IPS DF 4.7 (cell line): Measurements from ENCODE around the gene TMEM185B.
"Not testable (repeated sequence)": the region's sequence is repeated elsewhere in the genome, so short reads cannot be mapped to it uniquely, and the experiment has no call there.

Experiments
- DNase-seq: peaks from one replicate; pipeline ENCODE4 v3.0.0-alpha.2; 2013; ENCODE audit warnings: low spot score; ENCODE audit errors: extremely low read depth

The TMEM185B gene

DNA sequence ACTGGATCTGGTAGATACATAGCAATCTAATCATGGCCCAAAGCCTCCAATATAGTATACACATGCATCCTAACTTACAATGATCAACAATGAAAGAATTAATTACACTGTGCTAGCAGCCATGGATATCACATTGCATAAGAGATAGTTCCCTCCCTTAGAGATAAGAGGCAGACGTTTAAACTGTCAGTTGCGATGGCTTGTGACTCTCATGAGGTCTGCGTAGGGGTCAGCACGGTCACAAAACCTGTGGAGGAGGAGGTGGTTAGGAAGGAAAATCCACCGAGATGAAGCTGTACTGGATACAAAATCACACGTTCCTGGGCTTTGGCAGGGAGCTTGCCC lies 28.7 kb upstream of the TMEM185B start:
- DNase-seq, result no peak

DNA sequence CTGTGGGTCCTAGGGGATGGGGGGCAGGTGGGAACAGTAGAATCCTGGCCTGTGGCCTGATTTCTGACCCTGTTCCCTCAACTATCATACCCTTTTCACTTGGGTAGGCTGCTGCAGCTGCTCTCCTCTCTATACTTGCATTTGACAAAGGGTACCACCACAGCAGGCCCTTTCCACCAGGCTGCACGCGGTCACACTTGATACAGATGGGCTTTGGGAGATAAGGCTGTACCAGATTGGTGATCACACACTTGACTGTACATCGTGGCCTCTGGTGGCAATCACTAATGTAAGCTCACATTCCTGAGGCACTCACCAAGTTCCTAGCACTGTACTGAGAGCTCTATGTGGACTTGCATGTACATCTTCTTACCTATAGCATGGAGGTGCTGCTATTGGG lies 27.9 kb upstream of the TMEM185B start:
- DNase-seq, result no peak

DNA sequence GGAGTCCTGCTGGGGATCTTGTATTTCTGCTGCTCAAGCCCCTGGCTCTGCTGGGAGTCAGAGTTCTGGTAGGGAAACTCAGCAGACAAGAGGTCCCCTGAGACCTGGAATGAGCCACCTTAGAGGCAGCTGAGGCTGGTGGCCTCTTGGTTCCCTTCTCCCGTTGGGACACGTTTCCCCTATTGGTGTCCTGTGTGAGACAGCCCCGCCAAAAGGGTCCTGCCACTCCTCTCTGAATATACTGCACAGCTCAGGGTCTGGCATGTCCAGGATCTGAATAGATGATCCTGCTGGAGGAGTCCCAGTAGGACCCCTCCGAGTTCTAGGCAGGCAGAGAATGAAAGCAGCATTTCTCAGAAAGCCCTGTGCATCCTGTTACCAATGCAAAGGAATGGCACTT lies 27.4 kb upstream of the TMEM185B start:
- no peak for DNase-seq

DNA sequence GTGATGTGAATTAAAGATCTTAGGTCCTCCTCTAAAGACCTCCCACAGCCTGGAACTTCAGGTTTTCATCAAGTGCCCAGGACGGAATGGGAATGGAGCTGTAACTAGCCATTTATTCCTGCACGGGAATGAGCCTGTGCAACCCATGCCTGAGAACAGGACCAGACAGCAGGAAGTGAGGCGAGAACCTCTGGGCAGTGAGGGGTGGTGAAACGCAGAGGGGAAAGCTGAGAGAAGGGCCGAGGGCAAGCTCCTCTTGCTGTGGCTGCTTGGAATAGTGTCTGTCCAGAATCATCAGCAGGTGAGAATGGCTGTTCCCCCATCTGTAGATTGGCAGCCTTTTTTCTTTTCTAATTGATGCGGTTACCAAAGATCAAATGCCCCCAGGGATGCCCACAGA lies 24.7 kb upstream of the TMEM185B start:
- no peak for DNase-seq

DNA sequence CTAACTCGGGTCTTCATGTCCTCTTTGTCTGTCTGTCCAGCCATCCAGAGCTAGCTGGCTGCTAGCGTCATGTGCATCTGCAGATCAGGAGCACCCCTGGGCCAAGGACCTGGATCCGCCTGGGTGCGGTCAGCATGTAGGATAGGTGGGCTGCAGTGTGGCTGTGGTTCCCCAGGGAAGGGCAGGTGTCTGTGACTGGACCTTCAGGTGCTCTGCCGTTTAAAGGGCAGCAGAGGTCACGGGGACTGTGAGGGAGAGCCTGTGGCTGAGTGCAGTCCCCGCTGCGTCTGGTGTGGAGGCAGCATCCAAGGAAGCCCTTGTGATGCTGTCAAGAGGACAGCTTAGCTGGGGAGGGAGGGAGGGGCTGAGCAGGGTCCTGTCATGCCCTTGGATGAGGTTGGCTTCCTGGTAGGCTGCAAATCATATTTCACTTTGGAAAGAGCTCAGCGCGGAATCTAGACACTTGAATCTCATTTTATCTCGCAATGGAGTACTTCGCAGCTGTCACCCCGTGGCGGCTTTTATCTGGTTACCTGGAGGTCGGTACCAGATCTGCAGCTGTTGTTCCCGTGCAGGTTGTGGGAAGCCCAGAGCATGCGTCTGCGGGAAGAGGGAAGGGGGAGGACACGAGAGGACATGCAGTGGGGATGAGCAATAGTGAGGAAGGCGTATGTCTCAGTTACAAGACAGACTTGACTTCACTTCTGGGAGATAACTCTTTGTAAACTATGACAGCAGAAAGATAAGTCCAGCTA lies 23.5 kb upstream of the TMEM185B start:
- DNase-seq, result no peak

DNA sequence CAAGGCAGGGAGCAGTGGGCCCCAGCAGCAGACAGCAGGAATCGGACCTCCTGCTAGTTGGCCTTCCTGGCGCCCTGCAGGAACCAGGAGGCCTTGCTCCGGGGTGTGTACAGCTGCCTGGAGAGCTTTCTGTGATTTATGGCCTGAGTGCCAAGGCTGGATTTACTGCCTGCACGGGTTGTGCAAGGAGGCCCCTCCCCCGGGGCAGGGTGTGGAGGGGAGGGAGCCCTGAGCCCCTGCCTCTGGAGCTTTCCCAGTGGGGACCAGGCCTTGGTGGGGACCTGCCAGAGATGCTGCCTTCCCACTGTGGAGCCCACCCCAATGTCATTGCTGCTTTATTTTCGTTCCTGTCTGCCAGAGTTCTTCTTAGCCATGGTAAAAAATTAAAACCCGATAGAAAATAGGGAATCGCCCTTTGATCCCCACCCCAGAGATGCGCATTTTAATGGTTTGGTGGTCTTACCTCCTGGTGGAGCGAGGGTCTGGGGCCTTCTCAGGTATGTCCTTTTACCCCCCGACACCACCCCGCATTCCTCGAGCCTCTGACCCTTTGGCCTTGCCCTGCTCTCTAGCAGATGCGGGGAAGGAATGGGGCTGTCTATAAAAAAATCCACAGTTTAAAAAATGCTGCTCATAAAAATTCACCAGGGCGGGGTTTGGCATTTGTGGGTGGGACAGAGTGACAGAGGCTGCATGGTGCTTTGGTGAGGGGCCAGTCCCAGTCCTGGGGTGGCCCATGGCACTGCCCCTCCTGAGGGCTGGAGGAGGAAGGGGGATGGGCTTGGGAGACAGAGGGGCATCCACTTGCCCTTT lies 22.5 kb upstream of the TMEM185B start:
- no peak for DNase-seq

DNA sequence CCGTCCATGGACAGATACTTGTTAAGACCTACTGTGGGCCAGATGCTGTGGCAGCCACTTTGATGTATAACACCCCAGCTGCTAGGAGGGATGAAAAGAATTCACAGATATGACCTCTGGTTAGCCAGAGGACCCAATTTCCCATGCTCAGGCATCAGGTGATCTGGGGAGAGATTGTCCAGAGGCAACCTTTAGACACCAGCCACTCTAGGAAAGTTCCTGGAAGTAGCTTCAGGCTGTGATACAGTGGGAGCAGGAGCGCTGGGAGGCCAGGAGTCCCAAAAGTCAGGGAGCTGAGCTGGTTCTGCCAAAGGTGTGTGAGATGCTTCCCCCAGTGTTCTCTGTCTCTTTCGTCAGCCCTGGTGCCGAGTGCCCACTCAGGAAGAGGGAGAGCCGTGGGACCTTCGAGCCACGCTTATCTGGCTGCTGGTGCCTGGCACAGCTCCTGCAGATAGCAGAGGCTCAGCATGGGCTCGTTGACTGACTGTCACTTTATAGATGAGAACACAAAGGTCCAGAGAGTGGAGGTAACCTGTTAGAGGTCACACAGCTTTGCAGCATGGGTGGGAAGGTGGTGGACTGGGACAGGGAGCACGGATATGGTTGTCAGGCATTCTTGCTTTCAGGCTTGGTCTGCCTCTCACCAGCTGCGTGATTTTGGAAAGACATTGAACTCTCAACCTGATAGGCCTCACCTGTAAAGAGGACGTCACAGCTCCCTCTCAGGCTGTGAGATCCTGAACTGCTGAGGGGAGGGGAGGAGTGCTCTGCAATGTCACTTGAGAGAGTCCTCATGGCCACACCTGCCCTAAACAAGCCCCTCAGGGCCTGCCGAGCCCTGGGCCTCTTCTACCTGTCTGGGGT lies 21.7 kb upstream of the TMEM185B start:
- DNase-seq, result no peak

DNA sequence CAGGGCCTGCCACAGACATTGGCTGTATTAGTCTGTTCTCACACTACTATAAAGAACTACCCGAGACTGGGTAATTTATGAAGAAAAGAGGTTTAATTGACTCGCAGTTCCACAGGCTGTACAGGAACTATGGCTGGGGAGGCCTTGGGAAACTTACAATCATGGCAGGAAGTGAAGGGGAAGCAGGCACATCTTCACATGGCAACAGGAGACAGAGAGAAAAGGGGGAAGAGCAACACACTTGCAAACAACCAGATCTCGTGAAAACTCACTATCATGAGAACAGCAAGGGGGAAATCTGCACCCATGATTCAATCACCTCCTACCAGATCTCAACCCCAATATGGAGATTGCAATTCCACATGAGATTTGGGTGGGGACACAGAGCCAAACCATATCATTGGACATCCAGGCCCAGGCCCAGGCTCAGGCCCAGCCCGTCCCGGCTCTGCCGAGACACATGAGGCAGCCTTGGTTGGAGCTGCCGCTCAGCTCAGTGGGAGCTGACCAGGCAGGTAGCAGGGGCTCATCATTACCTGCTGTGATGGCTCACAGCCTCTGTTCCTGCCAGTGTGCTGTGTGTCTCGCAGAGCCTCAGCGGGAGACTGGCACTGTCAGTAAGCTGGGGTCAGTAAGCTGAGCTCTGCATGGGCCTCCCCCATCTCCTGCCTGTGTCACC lies 20.8 kb upstream of the TMEM185B start:
- no peak for DNase-seq

DNA sequence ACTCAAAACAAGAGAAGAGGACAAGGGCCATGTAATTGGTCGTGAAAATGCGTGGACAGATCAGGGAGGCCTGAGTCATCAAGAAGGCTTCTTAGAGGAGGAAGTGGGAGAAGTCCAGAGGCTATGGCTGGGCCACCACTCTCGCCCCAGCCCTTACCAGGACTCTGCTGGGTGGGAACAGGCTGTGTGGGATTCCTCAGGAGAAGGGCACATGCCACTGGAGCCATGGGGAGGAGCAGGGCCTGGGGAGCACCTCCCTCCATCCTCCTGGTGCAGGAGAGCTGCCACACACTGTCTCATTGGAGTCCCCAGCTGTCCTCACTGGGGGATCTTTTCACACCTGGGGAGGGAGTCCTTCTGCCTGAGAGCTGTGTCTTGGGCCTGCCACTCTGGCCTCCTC lies 20.0 kb upstream of the TMEM185B start:
- no peak for DNase-seq

DNA sequence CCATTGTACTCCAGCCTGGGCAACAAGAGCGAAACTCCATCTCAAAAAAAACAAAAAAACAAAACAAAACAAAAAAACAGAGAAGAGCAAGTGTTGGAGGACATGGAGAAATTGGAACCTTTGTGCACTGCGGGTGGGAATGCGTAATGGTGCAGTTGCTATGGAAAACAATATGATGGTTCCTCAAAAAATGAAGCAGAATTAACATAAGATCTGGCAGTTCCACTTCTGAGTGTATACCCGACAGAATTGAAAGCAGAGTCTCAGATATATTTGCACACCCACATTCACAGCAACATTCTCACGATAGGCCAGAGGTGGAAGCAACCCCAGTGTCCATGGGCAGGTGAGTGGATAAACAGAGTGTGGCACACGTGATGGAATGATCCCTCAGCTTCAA lies 18.5 kb upstream of the TMEM185B start:
- DNase-seq, result no peak

DNA sequence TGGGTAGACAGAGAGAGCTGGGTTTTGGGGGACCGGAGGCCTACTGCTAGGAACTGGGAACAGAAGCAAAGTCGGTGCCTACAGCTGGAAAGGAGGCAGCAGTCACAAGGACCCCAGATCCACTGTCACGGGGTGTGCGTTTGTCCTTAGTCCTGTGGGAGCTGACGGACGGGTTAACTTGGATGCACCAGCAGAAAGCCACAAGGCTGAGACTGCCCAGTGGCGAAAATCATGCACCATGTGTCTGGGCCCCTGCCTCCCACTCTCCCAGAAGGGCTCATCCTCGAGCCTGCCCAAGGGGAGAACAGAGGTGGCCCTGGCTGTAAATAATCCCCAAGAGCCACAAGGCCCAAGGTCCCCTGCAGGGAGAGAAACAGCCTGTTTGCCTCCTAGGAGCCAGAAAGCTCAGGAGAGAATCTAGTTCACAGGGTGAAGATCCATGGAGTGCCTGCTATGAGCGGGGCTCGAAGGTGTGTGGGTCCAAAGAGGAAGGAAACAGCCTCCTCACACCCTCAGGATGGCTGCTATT lies 17.8 kb upstream of the TMEM185B start:
- DNase-seq, result no peak

DNA sequence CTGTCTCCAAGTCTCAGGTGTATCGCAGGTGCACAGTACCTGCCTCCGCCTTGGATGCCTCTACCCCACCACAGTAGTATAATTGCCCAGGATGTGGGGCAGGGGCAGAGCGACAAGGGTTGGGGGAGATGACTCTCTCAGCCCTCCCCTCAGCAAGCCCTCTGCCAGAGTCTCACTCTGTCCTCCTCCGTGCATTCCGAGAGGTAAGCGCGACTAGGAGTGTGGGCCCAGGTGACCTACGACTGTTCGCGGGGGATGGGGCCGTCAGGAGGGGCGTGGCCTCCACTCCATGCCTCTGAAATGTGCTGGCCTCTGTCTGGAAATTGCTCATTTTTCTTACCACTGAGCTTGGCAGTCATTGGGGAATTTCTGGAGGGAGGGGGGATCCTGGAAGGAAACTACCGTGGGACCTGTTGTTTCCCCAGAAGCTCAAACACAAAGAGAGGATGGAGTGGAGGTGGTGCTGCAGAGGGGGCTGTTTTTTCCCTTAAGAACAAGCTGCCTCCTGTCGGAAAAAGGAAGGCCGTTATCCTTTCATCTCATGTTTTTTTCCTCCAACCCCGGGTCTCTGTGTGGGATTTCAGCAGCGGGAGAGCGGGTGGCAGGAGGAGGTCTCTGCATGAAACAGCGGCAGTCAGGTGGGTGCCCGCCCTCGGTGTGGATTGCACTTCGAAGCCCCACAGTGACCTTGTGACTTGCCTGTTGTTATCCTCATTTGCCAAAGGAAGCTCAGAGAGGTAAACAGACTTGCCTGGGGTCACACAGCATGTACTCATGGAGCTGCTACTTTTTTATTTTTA lies 16.5 kb upstream of the TMEM185B start:
- no peak for DNase-seq

DNA sequence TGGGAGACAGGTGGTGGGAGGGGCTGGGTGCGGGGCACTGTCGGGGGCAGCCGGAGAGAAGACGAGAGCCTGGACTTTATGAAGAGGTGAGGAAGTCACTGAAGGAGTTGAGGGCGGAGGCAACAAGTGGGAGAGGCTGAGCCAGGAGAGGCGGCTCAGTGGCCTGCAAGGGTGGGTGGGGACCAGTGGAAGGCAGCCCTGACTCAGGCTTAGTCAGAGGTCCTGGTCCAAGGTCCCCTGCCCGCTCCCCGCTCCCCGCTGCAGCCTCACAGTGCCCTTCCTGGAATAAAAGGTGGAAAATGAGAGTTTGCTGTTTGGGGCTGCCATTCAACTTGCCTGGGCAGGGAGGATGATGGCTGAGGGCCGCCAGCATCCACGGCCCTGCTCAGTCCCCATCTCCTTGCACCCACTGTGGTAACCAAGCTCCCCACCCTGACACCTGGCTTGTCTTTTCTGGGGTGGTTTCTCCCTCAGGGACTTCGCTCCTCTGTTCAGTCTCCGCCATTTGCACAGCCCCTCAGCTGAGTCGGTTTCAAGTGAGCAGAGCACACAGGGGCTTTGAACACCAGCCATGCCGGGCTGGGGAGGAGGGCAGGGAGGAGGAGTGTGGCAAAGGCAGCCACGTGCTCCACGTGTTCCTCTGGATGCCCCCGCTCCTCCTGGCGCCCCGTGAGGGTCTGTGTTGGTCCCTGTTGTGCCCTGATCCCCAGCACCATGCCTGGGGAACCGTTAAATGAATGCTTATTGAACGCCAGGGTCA lies 15.7 kb upstream of the TMEM185B start:
- DNase-seq, result no peak

DNA sequence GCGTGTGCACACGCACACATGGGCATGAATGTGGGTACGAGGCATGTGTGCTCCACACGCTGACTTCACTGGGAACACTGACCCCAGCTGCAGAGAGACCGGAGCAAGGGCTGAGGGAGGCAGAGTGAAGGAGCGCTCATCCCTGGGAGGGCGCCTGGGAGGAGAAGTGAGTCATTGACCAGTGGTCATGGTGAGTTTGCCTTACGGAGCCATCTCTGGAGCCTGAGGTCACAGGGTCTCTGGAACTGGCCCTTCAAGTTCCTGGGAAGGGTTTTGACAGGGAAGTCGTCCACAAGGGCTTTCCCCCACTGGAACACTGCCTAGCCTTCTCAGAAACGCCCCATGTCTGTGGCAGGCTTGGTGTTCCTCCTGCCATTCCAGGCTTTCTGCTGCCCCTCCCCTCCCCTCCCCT lies 14.3 kb upstream of the TMEM185B start:
- DNase-seq, result no peak

DNA sequence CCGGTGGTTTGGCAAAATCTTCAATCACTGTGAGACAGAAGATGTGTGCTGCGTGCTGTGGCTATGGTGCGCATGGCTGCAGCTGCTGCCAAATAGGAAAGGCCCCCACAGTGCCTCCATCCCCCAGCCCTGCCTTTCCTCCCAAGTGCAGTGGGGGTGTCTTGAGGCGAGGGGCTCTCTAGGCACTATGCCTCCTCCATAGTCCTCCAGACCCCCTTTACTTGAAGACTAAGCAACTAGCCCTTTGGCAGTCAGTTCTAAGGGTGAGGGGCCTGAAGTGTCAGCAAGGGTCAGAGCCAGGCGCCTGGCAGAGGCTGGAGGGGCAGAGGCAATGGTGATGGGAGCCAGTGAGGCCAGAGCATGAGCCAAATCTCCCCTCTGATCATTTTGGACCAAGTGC lies 13.6 kb upstream of the TMEM185B start:
- DNase-seq, result no peak

DNA sequence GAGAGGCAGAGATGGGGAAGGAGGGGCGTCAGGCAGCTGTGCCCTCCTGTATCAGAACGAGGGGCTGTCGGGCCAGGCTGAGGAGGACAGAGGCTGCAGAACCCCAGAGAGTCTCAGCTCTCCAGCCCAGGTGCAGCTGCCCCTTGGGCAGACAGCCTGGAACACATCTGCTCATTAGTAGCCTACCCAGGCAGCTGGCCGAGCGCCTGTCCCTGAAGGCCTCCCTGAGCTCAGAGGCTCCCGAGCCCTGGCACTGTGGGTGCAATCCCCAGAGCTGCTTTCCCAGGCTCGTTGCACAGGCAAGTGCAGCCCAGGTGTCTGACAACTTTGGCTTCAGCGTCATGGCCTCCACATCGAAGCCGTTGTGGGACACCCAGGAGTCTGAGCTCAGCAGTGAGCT lies 13.1 kb upstream of the TMEM185B start:
- DNase-seq, result no peak

DNA sequence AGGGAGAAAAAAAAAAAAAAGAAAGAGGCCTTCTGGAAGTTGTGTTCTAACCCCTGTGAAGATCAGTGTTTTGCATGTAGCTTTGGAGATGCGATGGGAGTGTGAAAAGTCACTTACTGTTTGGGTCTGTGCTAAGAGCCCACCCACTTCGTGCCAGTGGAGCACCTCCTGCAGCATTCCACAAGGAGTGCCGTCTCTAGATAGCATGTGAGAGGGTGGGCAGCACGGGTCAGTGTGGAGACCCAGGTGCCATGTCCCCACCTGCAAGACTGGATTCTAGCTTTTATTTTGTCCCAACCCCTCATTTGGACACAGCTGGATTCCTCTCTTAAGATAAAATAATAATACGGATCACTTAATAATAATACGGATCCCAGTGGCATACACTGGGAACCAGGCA lies 12.5 kb upstream of the TMEM185B start:
- no peak for DNase-seq

DNA sequence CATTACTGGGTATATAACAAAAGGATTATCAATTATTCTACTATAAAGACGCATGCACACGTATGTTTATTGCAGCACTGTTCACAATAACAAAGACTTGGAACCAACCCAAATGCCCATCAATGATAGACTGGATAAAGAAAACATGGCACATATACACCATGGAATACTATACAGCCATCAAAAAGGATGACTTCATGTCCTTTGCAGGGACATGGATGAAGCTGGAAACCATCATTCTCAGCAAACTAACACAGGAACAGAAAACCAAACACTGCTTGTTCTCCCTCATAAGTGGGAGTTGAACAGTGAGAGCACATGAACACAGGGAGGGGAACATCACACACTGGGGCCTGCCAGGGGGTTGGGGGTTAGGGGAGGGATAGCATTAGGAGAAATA lies 12.0 kb upstream of the TMEM185B start:
- not testable (repeated sequence) for DNase-seq

DNA sequence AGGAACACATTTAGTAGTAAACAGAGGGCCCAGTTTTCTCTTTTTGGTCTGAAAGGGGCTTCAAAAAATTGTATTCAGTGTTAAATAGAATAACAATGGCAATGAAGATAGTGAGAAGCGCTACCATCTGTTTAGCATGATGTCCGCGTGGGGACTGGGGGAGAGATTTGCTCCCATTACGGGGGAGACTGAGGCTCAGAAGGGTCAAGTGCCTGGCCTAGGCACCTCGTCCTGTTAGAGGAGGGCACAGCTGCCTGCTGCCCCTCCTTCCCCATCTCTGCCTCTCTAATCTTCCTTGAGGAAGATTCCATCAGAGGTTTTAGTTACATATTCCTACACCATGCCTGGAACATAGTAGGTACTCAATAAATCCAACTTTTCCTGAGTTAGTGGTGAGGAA lies 10.1 kb upstream of the TMEM185B start:
- no peak for DNase-seq
